HepG2 (cell line): ENCODE measurements around the gene RHOG.
"Not testable (repeated sequence)": the region's sequence is repeated elsewhere in the genome, so short reads cannot be mapped to it uniquely, and the experiment has no call there.

Experiments
- CTCF ChIP-seq: sonication (generic); formaldehyde crosslinking; IDR thresholded peaks from 2 replicates; pipeline ENCODE4 v1.5.0; 2020; ENCODE audit warnings: mild to moderate bottlenecking, missing genetic modification reagents, moderate library complexity
- ESRRA ChIP-seq: sonication (generic); formaldehyde crosslinking; IDR thresholded peaks from 2 replicates; pipeline ENCODE4 v1.5.1; 2020; ENCODE audit warnings: mild to moderate bottlenecking, low read depth, missing genetic modification reagents
- EZH2 ChIP-seq: conservative IDR thresholded peaks from 2 replicates; pipeline ENCODE4 v1.6.1; 2012; ENCODE audit warnings: mild to moderate bottlenecking, low read depth, low read length, moderate library complexity

GRCh38 chr11:3794387-3794786 is 46.4 kb downstream of the RHOG start:
- TF ChIP-seq CTCF; ESRRA (CRISPR knock-in tag); EZH2: not testable (repeated sequence)
